Fibroblast of peridontal ligament (primary cell): Measurements from ENCODE around the gene VAPB.
A peak's percentile ranks its signal among the peaks of the same experiment; 100 is the strongest.

ENCODE experiments used
- DNase-seq: peaks from one replicate; pipeline ENCODE4 v3.0.0-alpha.2; 2010; ENCODE audit errors: extremely low read depth

The VAPB gene

DNA sequence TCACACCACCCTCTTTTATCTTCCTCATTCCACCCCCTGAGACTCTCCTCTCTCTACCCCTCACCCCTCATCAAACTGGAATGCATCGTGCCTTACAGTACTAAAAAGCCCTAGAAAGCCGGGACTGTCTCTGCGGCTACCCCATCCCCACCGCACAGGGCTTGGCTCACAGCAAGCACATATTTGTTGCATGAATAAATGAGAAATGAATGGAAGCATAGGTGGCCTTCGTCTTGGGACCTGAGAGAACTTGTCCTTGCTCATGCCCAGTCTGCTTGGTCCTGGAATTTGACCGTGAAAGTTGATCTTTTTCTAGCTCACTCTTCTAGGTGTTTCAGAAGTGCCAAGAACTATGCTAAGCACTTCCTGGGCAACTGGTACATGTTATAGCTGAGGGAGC is 72.9 kb downstream of the VAPB start:
- DNase-seq, result no peak

DNA sequence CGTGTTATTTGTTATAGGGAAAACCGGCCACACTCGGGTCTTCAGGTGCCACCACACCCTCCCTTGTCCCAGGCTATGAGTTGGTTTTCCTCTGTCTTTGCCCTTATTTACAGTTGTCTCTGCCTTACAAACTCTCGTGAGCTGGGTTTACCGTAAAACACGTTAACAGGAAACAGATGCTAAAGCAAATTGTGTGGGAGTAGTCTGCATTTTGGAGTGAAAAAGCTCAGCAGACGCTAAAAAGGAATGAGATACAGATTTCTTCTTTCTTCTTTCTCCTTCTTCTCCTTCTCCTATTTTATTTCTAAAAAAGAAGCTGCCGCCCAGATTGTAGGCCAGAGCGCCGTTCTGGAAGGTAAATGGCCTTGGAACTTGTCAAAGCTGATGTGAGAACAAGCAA is 74.2 kb downstream of the VAPB start:
- DNase-seq, result no peak

DNA sequence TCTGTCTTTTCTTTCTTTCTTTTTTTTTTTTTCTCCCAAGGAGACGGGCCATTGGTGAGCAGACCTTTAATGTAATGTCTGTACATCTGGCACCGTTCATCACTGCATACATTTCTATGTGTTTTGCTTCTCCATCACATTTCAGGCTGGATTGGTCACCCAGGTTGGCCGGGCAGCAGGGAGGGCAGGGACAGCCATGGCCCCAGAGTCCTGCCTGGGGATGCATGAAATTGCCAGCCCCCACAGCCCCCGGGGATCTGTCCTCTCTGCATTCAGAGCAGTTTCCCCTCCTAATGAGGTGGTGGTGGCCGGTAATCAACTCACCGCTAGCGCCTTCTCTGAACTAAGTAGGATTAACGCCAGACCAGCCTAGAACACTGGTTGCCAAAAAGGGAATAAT is 75.8 kb downstream of the VAPB start:
- DNase-seq, result no peak

DNA sequence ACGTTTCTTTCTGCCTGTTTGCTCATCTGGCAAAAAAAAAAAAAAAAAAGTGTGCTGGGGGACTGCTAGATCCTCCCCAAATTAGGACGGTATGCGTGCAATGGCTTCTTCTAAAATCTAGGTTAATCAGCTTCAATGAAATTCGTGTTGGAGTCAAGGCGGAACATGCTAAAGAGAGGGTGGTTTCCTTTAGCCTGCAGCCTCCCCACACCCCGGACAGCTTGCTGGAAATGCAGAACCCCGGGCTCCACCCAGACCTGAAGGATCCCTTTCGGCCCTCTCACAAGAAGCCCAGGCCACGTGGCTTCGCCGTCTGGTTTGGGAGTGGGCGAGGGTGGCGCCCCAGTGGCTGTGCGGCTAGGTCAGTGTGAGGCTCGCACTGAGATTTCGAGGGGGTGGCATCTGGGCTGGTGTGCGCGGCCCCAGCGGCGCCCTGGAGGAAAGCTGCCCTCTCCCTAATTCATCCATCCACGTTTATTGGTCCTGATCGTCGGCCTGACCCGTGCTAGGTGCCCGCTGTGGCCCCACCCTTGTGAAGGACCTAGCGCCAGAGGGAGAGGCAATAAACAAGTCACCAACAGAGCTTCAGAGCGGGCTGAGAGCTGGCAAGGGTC is 77.2 kb downstream of the VAPB start:
- no peak for DNase-seq

DNA sequence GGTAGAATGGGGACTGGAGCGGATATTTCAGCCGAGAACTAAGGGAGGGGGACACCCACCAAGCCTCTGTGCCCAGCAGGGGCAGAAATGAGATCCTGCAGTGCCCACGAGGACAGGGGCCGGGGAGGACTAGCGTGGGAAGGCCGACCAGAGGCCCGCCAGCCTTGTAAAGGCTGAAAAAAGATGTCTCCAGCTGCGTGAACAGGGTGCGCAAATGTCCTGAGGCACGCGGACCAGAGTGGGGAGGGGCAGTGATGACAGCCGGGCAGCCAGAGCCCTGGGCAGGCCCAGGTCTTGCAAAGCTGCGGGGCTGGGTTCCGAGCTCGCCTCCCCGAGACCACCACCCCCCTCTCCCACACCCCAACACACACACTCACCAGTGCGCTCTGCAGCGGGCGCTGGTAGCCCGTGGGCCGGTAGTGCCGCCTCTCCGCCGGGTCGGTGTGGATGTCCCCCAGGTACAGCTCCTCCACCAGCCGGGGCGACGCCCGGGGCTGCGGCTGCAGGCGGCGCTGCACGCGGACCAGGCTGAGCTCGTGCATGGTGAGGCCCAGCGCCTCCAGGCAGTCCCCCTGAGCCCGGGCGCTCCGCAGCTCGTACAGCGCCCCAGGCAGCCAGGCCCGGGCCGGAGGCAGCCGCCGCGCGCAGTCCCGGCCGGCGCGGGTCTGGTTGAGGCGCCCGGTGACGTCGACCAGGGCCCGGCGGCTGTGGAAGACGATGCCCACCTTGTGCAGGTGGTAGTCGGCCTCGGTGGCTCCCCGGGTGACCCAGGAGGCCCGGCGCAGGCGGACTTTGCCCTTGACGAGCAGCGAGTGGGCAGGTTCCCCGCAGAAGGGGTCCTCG is 77.9 kb downstream of the VAPB start:
- DNase-seq, result no peak

DNA sequence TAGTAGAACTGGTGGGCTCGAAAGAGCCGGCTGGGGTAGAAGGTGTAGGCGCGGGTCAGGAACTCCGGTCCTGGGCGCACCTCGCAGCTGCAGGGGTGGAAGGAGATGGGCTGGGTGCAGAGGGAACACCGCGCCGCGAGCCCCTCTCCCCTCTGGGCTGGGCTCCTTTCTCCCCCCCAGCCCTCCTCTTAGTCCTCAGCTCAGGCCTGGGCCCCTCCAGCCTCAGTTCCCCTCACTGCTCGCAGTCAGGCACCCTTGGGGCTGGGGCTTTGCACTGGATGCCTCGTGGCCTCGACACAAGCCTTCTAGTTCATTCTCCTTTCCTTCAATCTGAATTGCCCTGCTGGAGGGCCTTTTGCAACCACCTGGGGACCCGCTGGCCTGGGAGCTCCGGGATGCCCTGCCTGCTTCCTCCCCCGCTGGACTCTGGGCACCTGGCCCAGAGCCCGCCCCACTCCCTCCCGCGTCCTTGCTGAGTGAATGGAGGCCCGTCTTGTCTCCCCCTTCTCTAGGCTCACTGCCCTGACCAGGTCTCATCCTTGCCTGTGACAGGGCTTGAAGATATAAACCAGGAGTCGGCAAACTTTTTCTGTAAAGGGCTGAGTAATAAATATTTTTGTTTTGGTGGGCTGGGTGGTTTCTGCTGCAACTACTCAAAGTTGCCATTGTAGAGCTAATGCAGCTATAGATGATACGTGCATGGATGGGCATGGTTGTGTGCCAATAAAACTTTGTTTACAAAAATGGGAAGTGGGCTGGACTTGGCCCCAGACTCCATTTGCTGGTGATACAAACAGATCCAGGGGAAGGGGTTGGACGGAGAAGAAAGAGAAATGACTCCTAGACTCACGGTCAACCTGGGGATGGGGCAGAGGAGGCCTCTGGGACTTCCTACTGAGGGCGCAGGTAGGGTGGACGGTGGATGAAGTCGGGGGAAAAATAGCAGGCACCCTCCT is 78.8 kb downstream of the VAPB start:
- no peak for DNase-seq

DNA sequence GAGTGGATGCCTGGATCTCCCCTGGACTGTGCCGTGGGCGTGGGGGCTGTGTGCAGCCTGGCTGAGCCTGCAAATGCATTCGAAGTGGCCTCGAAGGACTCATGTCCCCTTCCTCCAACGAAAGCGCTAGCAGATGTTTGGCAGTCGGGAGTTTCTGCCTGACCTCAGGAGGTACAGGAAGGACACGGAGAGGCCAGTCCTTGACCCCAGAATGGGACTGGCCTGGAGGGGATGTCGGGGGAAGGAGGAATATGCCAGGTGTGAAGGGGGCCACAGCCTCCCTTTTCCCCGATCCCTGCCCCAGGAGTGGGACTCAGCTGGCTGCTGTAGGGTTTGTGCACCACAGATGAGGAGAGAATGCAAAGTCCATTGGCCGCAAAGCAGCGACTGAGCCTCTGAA is 80.6 kb downstream of the VAPB start:
- no peak for DNase-seq

DNA sequence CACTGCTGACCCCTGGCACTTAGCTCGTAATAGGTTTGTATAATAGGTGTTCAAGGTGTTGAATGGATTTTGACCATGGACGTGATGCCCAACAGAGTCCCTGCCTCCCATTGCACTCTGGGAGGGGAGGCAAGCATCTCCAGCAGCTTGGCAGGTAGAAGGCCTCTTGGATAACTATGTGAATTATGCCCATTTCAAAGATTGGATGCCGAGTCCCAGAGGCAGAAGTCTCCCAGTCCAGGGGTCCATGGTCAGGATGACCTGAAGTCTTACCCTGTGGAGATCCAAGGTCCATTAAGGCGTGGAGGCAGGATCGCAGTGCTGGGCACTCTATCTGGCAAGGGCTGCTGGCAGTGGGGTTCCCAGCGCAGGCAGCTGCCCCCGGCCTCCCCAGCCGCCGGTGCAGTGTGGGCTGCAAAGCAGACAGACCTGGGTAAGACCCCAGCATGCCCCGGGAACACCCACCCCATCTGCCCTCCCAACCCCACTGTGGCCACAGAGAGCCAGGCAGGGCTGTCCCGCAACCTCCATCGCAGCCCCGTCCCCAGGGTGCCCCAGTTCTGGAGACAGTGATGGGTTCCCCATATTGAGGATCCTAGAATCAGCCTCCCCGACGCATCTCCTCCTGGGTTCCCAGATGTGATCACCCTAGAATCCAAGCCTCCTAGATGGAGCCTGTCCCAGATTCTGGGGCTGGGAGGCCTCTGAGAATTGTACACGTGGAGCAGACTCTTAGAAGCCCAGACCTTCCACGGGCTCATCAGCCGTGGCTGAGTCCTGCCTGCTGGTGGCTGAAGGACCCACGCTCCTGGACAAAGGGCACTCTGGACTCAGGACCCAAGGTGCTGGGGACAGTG is 81.5 kb downstream of the VAPB start:
- no peak for DNase-seq

DNA sequence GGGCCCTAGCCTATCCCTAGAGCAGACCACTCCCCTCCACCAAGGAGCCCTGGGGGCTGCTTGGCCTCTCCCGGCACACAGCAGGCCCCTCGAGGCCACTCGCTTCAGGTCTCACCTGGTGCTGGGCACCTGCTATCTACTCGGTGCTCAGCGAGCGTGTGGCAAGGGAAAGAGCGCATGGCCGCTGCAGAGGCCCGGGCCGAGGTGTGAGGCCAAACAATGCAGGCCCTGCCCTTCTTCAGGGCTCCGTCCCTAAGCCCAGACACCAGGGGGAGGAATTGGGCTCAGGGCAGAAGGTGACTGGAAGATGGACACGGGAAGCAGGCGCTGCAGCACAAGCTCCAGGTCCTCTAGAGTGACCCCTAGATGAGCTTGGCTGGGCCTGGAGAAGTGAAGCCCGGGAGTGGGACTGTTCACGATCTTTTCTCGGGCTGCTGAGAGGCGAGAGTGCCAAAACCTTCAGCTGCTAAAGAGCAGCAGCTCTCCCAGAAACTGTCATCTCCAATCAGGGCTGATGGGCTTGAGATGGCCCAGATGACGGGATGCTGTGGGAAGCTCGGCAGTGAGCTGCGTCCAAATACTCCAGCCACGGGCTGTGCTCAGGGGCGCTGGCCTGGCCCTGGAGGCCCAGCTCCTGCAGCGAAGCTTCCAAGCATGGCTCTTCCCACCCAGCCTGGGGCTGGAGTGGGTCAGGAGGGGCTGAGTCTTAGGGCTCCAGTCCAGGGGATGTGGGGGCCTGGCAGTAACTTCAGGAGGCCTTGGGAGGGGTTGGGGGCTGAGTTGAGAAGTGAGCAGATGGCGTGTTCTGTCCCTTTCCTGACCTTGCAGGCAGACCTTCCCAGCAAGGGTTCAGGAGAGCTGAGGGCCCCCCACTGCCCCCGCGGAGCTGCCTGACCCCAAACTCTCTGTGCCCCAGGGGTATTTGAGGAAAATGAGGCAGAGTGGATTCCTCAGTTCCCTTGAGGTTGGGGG is 82.5 kb downstream of the VAPB start:
- DNase-seq, result peak; percentile 58

DNA sequence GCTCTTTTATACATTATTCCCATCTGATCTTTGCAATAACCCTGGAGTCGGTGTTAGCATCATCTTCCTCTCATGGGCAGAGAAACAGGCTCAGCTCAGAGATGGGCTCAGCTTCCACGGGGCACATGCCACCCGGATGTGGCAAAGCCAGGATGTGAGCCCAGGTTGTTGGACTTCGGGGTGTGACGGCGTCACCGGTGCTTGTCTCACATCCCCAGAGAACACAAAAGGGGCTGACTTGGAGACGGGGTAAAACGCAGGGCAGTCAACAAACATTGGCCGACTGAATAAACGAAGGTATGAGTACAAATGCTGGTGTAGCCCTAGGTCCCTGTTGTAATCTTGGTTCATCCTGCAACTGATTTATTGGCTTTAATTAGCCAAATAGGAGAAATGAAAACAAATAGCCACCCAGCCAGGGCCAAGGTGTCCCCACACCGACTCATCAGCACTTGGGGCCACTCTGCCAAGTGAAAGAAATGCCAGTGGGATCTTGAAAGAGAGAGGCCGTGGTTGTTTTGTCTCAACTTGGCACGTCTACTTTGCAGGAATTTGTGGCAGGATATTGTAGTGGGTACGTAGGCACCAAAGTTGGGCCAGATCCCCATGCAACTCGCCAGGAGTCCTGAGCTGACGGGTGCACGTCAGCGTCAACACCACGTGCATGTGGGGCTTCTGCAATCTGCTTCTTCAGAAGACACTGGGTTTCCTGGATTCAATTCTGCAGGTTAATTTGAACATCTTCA is 83.4 kb downstream of the VAPB start:
- no peak for DNase-seq

DNA sequence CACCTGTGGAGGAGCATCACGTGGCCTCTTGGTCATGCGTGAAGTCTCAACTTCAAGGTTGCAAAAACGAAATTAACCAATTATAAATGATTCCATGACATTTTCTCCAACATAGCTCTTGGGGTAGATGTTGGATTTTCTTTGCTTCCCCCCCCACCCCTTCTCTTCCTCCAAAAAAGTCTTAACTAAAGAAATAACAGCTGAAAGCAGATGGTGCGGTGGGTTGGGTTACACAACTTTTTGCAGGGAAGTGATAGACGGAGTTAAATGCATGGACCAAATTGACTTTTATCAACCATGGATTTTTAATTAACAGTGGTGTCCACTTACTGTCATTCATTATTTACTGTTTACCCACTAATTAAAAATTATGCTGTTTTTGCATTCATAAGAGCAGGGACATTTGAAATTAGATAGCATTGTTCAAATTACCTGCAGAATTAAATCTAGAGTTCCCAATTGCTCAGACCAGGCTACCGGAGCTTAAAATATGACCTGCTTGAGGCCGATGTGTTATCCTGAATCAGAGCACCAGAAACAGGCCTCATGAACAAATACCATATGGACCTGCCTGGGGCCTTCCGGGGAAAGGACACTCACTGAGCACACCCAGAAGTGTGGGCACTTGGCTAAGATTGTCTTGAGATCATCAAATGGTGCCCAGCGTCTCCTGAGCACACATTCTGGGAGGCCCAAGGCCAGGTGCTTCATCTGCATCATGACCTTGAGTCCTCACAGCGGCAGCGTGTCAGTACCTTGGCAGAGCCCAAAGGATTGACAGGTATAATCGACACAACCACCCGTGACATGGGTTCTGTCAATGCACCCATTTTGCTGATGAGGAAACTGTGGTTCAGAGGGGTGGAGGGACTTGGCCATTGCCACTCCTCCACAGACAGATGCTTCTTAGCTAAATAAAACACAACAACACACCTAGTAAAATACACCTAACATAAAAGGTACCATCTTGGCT is 84.7 kb downstream of the VAPB start:
- DNase-seq, result no peak

DNA sequence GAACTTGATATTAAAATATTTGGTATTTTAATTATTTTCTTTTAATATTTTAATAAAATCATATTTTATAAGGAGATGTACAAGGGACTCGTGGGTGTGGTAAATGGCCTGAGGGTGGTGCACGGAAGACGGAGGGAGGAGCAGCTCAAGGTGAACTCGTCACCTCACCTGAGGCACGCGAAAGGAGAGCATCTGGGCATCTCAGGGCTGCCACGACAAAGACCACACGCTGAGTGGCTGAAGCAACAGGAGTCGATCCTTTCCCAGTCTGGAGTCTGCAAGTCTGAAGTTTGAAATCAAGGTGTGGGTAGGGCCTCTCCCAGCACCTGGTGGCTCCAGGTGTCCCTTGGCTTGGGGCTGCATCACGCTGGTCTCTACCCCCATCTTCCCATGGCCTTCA is 86.4 kb downstream of the VAPB start:
- DNase-seq, result no peak

DNA sequence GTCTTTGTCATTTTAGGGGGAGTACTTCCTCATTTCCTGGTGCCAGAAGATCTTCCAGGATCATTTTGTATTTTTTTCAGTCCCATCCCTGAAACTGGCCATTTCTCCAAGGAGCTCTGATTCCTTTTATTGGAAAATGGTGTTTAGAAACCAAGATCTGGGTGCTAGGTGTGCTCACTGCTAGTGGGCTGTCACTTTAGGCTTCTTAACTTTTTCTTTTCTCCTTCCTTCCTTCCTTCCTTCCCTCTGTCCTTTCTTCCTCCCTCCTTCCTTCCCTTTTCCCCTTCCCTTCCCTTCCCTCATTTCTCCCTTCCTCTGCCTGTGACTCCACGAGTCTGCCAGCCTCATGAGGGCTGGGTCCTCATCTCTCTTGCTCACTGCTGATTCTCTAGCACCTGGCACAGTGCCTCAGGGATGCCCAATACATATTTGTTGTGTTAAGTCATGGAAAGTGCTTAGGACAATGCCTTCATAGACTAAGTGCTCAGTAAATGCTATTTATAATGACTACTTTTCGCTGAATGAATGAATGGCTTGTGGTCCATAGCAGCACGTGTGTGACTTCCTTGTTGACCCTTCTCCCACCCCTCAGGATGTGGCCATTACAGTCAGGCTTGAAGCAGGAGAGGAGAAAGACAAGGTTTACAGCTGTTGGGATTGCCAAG is 89.2 kb downstream of the VAPB start:
- no peak for DNase-seq

DNA sequence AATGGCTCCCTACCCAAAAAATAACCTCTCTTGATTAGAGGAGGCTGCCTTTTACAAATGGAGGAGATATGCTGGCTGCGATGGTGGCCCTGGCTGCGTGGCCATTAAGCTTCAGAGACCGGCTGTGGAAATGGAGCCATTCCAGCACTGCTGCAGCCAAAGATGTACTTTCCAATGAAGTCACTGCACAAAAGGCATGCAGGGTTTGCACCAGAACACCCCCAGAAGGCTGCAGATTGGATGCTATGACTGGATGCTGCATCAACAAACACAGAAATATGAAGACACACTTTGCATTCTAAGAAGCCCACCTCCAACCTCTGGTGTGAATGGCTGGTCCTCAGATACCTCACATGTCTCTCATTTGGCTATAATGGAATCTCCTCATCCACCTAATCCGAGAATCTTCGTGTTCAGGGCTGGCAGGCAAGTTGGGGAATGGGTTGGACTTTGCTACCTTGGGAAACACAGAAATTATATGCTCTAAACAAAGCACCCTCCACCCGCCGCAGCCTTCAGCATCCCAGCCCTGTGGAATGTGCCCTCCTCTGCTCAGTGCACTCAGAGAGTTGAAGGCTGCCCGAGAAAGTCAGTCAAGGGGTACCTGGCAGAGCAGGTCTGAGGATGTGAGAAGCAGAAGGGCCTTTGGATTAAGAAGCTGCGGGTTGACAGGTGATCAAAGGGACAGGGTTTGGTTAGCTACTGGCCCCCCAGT is 90.9 kb downstream of the VAPB start:
- no peak for DNase-seq

DNA sequence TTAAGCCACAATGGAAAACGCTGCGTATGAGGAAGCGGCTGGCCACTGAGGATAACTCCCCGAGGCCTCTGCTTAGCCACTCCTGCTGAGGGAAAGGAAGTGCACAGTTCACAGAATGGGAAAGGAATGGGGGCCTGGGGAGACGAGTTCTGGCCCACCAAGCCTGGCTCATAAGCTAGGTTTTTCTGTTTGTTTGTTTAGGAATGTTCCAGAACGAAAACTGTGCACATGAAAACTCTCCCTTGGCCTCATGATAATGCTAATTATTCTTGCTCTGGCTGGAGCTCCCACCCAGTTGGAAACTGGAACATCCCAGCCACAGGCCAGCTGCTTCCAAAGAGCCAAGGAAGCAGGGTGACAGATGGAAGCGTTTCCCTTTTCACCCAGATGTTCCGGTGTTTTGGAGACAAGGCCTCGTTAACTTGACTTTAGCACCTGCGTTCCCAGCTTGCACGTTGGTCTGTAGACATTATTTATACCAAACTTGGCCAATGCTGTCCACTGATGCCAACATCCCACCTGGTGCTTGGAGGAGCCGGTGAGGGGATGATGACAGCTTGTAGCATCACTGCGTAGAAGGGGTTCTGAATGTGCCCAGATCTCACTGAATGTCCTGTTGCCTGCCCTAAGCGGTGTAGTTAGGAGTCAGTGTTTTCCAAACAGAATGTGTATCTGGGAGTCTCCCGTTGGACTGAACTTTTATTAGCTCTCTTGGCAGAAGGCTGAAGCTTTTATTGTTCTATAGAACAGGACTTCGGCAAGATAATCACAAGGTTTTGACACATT is 91.7 kb downstream of the VAPB start:
- DNase-seq, result no peak

DNA sequence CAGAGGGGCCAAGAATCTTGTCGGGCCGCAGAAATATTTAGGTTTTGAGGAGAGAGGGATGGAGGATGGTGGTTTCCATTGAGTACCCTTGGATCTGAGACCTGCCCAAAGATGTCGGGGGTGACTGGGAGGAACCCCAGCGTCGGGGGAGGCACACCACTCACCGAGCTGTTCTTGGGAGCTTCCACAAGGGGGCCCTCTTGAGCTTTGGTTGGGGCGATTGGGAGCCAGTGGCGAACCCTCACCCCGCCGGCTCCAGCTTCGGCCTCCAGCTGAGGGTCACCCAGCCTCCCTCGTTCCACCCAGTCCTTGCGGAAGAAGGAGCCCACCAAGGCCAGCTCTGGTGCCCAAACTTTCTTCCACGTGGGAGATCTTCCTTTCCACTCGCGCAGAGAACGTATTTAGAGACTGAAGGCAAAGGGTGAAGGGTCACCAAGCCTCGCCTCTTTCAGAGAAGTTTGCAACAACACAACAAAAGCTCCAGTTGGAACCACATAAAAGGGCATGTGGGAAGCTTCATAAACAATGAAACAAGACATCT is 92.5 kb downstream of the VAPB start:
- DNase-seq, result peak; percentile 42
